Urinary bladder (tissue), 4 donors: ENCODE results near the gene MALL. TPM values are rescaled to one million over a fixed set of nuclear protein-coding genes. Genes with fewer than 3 reads are reported as not detected.
"Not testable (repeated sequence)": the region's sequence is repeated elsewhere in the genome, so short reads cannot be mapped to it uniquely, and the experiment has no call there.

Experiments
- DNase-seq: peaks from one replicate; pipeline ENCODE4 v3.0.0-alpha.2; 2015; ENCODE audit errors: extremely low spot score
- H3K27ac ChIP-seq: one replicate; pipeline ENCODE4 v1.5.1; 2013; ENCODE audit warnings: low read depth, mild to moderate bottlenecking, moderate library complexity
- H3K36me3 ChIP-seq: one replicate; pipeline ENCODE4 v1.6.1; 2013; ENCODE audit warnings: mild to moderate bottlenecking, moderate library complexity; ENCODE audit not compliant: insufficient read depth
- H3K4me1 ChIP-seq: one replicate; pipeline ENCODE4 v1.6.1; 2013; ENCODE audit warnings: mild to moderate bottlenecking, moderate library complexity; ENCODE audit not compliant: insufficient read depth
- H3K4me3 ChIP-seq: one replicate; pipeline ENCODE4 v1.5.1; 2013; ENCODE audit warnings: low read depth, low read length
- WGBS: extraction: QIAGEN DNeasy Blood & Tissue Kit; methylation state at CpG from one replicate; pipeline ENCODE4 v1.1.7; 2013; 5-methylcytosine and 5-hydroxymethylcytosine counted together
- polyA plus RNA-seq: library from polyadenylated mRNA; stranded (reverse); fragments of 200-250 nt; gene quantifications from one replicate; pipeline ENCODE4 v1.2.3, GENCODE V29; 2013
- small RNA-seq: library from RNA; depleted of rRNA; stranded (forward); fragments of <200 nt; gene quantifications from one replicate; pipeline ENCODE3, GENCODE V24; 2014
- total RNA-seq: library from RNA; depleted of rRNA; stranded (reverse); fragments of >200 nt; gene quantifications from one replicate; pipeline ENCODE4 v1.2.3, GENCODE V29; 2014
- donor health status: healthy with polysubstance abuse.
- donor health status: healthy.

The MALL gene
- total and polyA plus RNA-seq, 2 donors, result 14.1 to 24.4 TPM

DNA sequence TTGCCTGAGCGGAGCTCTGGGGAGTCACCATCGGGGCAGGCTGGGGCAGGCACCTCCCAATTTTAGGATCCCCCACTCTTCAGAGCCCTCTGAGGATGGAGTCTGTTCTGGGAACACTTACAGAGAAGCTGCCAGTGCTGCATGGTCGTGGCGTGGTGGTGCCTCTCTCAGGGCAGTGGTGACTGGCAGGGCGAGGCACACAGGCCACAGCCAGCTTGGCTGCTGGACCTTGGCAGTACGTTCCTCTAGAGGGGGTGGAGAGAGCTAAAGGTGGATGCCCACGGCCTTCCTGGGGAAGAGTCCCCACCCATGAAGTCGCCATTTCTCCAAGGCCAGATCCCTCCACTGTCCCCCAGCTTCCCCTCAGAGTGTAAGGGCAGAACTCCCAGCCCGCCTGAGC is 78.3 kb downstream of the MALL start:
- not testable (repeated sequence) for H3K36me3 ChIP-seq, H3K4me1 ChIP-seq, H3K27ac ChIP-seq, DNase-seq, H3K4me3 ChIP-seq
- 90% methylated on average over 6 of the region's 9 CpGs for WGBS

DNA sequence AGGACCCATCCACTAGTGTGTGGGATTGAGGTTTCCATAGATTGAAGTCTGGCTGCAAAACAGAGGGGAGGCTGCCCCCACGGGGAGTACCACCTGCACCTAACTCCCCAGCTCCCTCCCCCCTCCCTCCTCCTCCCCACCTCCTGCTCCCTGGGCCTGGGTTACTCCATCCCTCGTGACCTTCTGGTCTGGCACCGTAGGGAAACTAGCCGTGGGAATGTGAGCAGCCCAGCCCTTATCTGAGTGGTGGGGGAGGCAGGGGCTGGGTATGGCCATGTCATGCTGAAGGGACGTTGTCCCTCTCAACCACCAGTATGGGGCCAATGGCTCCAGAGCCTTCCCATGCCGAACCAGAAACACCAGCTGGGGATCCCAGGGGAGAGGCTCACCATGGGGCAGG is 80.2 kb downstream of the MALL start:
- not testable (repeated sequence) for H3K4me1 ChIP-seq, H3K36me3 ChIP-seq, H3K4me3 ChIP-seq, DNase-seq, H3K27ac ChIP-seq
- no CpG with 5 or more reads among the region's 6 CpGs for WGBS

DNA sequence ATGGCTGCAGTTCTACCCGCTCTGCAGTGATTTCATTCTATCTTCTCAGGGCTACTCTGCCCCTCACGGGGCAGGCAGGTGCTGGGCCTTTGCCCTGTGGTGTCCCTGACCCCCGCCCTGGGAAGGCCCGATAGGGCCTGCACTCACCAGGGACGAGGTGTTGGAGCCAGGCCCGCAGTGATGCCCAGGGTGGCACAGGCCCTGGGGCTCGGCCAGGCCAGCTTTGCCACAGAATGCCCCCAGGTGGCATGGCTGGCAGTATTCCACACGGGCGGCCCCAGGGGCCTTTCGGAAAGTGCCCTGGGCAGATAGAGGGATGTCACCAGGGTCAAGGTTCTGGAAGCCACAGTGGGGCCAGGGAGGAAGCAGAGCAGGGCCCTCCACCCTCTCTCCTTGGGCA is 80.7 kb downstream of the MALL start:
- not testable (repeated sequence) for H3K27ac ChIP-seq, DNase-seq, H3K36me3 ChIP-seq, H3K4me3 ChIP-seq, H3K4me1 ChIP-seq
- 98% methylated on average over 9 of the region's 10 CpGs for WGBS

Small RNA genes within 50 kb of the gene (small RNA-seq; reads per million reads assigned to genes)
- gene MIR4267 (not detected), gene MIR4436B1 (not detected)

Other genes starting within 250 kb of the MALL start
- 13.5 TPM for gene LIMS3, start 217.1 kb downstream of the MALL start, total RNA-seq
- 1.1 TPM for gene LIMS3, start 217.1 kb downstream of the MALL start, polyA plus RNA-seq
- gene NPHP1, start 89.2 kb upstream of the MALL start, total RNA-seq, result 10.8 TPM
- 6.1 TPM for gene NPHP1, start 89.2 kb upstream of the MALL start, polyA plus RNA-seq
- gene MTLN, start 96.7 kb upstream of the MALL start, total RNA-seq, result 26.6 TPM
- gene MTLN, start 96.7 kb upstream of the MALL start, polyA plus RNA-seq, result 157 TPM